Hepatocyte (in vitro differentiated cells): ENCODE measurements around the gene EPS8L1. TPM values are rescaled to one million over a fixed set of nuclear protein-coding genes. Genes with fewer than 3 reads are reported as not detected.
"Not testable (repeated sequence)": the region's sequence is repeated elsewhere in the genome, so short reads cannot be mapped to it uniquely, and the experiment has no call there.

Source experiments
- DNase-seq: peaks from one replicate; pipeline ENCODE4 v3.0.0-alpha.2; 2016; ENCODE audit warnings: low spot score
- H2AFZ ChIP-seq: fragments of 200-600 bp; sonication (generic); 2 replicates; pipeline ENCODE4 v1.6.0; 2016; ENCODE audit warnings: antibody characterized with exemption, mild to moderate bottlenecking
- H3K27ac ChIP-seq: fragments of 200-600 bp; sonication (generic); 2 replicates; pipeline ENCODE4 v1.5.1; 2016; ENCODE audit warnings: mild to moderate bottlenecking
- H3K27me3 ChIP-seq: fragments of 200-600 bp; sonication (generic); 2 replicates; pipeline ENCODE4 v1.6.1; 2016
- H3K36me3 ChIP-seq: fragments of 200-600 bp; sonication (generic); replicated peaks from 2 replicates; pipeline ENCODE4 v1.5.1; 2016; ENCODE audit warnings: low read depth; ENCODE audit not compliant: insufficient read depth
- H3K4me1 ChIP-seq: fragments of 200-600 bp; sonication (generic); 2 replicates; pipeline ENCODE4 v1.5.1; 2016; ENCODE audit warnings: mild to moderate bottlenecking, moderate library complexity; ENCODE audit not compliant: insufficient read depth
- H3K4me2 ChIP-seq: fragments of 200-600 bp; sonication (generic); 2 replicates; pipeline ENCODE4 v1.6.0; 2016
- H3K4me3 ChIP-seq: fragments of 200-600 bp; sonication (generic); 2 replicates; pipeline ENCODE4 v1.5.1; 2016; ENCODE audit warnings: mild to moderate bottlenecking
- H3K79me2 ChIP-seq: fragments of 200-600 bp; sonication (generic); 2 replicates; pipeline ENCODE4 v1.6.0; 2017; ENCODE audit warnings: mild to moderate bottlenecking
- H3K9me2 ChIP-seq: fragments of 200-600 bp; sonication (generic); replicated peaks from 2 replicates; pipeline ENCODE4 v1.6.0; 2017; ENCODE audit warnings: mild to moderate bottlenecking; ENCODE audit not compliant: insufficient read depth
- H3K9me3 ChIP-seq: fragments of 200-600 bp; sonication (generic); 2 replicates; pipeline ENCODE4 v1.5.1; 2016; ENCODE audit warnings: low read depth, mild to moderate bottlenecking
- H4K20me1 ChIP-seq: fragments of 200-600 bp; sonication (generic); 2 replicates; pipeline ENCODE4 v1.6.0; 2016; ENCODE audit warnings: mild to moderate bottlenecking; ENCODE audit not compliant: insufficient read depth, poor library complexity, severe bottlenecking
- EZH2 ChIP-seq: fragments of 200-600 bp; sonication (generic); IDR thresholded peaks from 2 replicates; pipeline ENCODE4 v1.6.1; 2016; ENCODE audit warnings: antibody characterized with exemption, mild to moderate bottlenecking, borderline replicate concordance
- EZH2phosphoT487 ChIP-seq: fragments of 200-600 bp; sonication (generic); IDR thresholded peaks from one replicate; pipeline ENCODE4 v1.6.1; 2018; ENCODE audit warnings: antibody characterized with exemption, mild to moderate bottlenecking, low read depth, moderate library complexity; ENCODE audit not compliant: unreplicated experiment, severe bottlenecking
- WGBS: methylation state at CpG from one replicate; pipeline ENCODE4 v1.1.6; 2016; ENCODE audit warnings: low lambda C conversion rate; ENCODE audit errors: missing lambda C conversion rate; 5-methylcytosine and 5-hydroxymethylcytosine counted together
- polyA plus RNA-seq: library from polyadenylated mRNA; unstranded; fragments of >200 nt; fragmentation: Nextera tagmentation; extraction: Ambion mirVana; gene quantifications from 2 replicates; pipeline ENCODE4 v1.2.1, GENCODE V29; 2016
- total RNA-seq: library from RNA; depleted of rRNA; stranded (reverse); fragments of >200 nt; gene quantifications from 2 replicates; pipeline ENCODE4 v1.2.3, GENCODE V29; 2014
- TF ChIP-seq, protein P1 (sequence below): fragments of 200-600 bp; sonication (generic); IDR thresholded peaks from 2 replicates; pipeline ENCODE4 v1.5.1; 2016; ENCODE audit warnings: antibody characterized with exemption, mild to moderate bottlenecking; ENCODE audit not compliant: poor library complexity

Gene EPS8L1
- total and polyA plus RNA-seq, 2 experiments from 2014 or later, result 20.5 to 33.8 TPM

DNA sequence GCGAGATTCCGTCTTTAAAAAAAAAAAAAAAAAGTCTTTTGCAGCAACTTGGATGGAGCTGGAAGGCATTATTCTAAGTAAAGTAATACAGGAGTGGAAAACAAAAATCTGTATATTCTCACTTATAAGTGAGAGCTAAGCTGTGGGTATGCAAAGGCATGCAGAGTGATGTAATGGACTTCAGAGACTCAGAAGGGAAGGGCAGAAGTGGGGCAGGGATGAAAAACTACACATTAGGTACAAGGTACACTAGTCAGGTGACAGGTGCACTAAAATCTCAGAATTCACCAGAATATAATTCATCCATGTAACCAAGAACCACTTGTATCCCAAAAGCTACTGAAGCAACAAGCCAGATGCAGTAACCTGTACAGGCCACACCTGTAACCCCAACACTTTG, 39.6 kb upstream of the EPS8L1 start:
- 100% methylated on average over 2 of the region's 2 CpGs for WGBS
- Histone ChIP-seq H3K4me1 (no peaks in the 10 kb centered on the region), H3K36me3 (no peaks in the 10 kb centered on the region), H3K4me2 (no peak overlapping the region), H3K9me3 (no peaks in the 10 kb centered on the region), H2AFZ (no peak overlapping the region), H3K27me3 (no peaks in the 10 kb centered on the region), H4K20me1 (no peaks in the 10 kb centered on the region), H3K27ac (no peak overlapping the region), H3K4me3 (no peak overlapping the region), H3K9me2 (no peaks in the 10 kb centered on the region), H3K79me2 (no peaks in the 10 kb centered on the region)
- TF ChIP-seq EZH2phosphoT487 (no peak), EZH2 (no peak)
- TF ChIP-seq, protein P1, sequence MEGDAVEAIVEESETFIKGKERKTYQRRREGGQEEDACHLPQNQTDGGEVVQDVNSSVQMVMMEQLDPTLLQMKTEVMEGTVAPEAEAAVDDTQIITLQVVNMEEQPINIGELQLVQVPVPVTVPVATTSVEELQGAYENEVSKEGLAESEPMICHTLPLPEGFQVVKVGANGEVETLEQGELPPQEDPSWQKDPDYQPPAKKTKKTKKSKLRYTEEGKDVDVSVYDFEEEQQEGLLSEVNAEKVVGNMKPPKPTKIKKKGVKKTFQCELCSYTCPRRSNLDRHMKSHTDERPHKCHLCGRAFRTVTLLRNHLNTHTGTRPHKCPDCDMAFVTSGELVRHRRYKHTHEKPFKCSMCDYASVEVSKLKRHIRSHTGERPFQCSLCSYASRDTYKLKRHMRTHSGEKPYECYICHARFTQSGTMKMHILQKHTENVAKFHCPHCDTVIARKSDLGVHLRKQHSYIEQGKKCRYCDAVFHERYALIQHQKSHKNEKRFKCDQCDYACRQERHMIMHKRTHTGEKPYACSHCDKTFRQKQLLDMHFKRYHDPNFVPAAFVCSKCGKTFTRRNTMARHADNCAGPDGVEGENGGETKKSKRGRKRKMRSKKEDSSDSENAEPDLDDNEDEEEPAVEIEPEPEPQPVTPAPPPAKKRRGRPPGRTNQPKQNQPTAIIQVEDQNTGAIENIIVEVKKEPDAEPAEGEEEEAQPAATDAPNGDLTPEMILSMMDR, result no peak
- DNase-seq, result no peak

DNA sequence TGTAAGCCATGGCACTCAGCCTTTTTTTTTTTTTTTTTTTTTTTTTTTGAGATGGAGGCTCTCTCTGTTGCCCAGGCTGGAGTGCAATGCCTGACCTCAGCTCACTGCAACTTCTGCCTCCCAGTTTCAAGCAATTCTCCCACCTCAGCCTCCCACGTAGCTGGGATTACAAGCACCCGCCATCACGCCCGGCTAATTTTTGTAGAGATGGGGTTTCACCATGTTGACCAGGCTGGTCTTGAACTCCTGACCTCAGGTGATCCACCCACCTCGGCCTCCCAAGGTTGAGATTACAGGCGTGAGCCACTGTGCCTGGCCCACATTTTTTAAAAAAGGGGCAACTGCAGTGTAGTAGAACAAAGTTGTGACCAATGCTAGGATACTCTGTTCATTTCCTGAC, 38.1 kb upstream of the EPS8L1 start:
- not testable (repeated sequence) for DNase-seq, H2AFZ ChIP-seq, H3K4me1 ChIP-seq, H3K27ac ChIP-seq, H3K36me3 ChIP-seq, H3K4me2 ChIP-seq, H3K9me3 ChIP-seq, H4K20me1 ChIP-seq, H3K9me2 ChIP-seq, H3K27me3 ChIP-seq, H3K79me2 ChIP-seq, H3K4me3 ChIP-seq
- 94% methylated on average over 6 of the region's 6 CpGs for WGBS

DNA sequence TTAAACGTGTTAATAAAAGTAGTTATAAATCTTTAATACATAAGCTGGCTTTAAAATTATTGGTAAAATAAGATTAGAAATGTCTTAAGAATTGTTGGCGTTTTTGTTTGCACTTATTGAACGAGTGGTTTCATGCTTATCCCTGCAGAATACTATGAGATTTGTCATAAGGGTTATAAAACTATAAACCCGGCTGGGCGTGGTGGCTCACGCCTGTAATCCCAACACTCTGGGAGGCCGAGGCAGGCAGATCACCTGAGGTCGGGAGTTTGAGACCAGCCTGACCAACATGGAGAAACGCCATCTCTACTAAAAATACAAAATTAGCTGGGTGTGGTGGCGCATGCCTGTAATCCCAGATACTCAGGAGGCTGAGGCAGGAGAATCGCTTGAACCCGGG, 35.0 kb upstream of the EPS8L1 start:
- not testable (repeated sequence) for DNase-seq, H3K9me2 ChIP-seq, H3K27ac ChIP-seq, H3K4me3 ChIP-seq, H4K20me1 ChIP-seq, H3K27me3 ChIP-seq, H3K36me3 ChIP-seq, H3K4me2 ChIP-seq, H3K4me1 ChIP-seq, H3K9me3 ChIP-seq, H3K79me2 ChIP-seq, H2AFZ ChIP-seq
- WGBS, result 86% methylated on average over 12 of the region's 12 CpGs

DNA sequence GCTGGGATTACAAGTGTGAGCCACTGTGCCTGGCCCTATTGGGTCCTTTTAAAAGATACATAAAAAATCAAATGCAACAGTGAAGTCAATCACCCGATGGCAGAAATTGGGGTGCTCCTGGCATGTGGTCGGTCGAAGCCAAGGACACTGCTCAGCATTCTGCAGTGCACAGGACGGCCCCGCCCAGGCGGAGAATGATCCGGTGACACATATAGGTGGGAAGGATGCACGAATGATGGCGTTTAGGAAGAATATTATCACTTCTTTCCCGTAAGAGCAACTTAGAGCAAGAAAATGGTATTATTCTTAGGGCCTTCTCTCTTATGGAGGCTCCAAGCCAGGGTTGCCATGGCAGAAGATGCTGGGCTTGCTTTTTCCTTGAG, 34.4 kb upstream of the EPS8L1 start:
- Histone ChIP-seq H3K4me1 (no peaks in the 10 kb centered on the region), H3K36me3 (no peaks in the 10 kb centered on the region), H3K27ac (no peak overlapping the region), H3K9me3 (no peaks in the 10 kb centered on the region), H3K4me2 (no peak overlapping the region), H4K20me1 (no peaks in the 10 kb centered on the region), H3K4me3 (no peak overlapping the region), H3K79me2 (no peaks in the 10 kb centered on the region), H3K9me2 (no peaks in the 10 kb centered on the region), H2AFZ (no peak overlapping the region), H3K27me3 (no peaks in the 10 kb centered on the region)
- no peak for DNase-seq
- no peak for TF ChIP-seq EZH2
- no peak for TF ChIP-seq EZH2phosphoT487
- TF ChIP-seq, protein P1, result no peak
- WGBS, result 97% methylated on average over 10 of the region's 10 CpGs
